HG03196 (cell line): ENCODE results near the gene LRRN2.
"Not testable (repeated sequence)": the region's sequence is repeated elsewhere in the genome, so short reads cannot be mapped to it uniquely, and the experiment has no call there.

ENCODE experiments used
- ATAC-seq: cut with Tn5 transposase; IDR thresholded peaks from one replicate; pipeline ENCODE4 v1.9.1; 2021; ENCODE audit not compliant: unreplicated experiment

The LRRN2 gene

DNA sequence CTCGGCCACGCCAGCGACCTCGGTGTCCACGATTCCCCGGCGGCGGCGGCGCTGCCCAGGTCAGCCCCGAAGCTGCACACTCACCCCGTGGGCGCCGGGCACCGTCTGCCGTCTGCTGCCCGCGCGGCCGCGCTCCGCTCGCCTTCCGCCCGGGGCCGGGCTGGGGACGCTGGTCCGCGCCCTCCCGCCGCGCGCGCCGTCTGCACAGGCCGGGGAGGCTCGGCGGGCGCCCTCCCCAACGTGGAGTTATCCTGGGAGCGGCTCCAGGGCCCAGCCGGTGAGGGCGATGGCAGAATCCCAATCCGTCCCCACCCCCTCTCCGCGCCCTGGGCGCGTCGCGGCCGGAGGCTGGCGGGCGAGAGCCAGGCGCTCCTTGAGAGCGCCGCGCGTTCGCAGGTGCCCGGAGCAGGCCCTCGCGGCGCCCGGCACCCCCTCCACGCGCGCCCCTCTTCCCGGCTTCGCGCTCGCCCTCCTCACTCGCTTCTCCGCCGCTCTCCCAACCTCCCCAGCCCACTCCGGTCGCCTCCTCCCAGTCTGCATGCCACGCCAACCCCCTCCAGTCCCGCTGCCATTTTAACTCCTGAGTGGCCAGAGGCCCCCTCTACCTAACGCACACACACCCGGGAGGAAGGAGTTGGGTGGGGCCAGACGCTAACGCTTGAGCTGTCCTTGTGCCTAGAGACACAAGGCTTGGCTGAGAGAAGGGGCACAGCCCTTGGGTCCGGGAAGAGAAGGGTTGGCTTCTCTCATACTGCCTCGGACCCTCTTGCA, at the start of gene LRRN2:
Gene LRRN2, minus strand, starts transcription at position 503 of the 771 bp plus-strand sequence. CDS start 65,746 bp downstream, outside the sequence.
- no peak for ATAC-seq

DNA sequence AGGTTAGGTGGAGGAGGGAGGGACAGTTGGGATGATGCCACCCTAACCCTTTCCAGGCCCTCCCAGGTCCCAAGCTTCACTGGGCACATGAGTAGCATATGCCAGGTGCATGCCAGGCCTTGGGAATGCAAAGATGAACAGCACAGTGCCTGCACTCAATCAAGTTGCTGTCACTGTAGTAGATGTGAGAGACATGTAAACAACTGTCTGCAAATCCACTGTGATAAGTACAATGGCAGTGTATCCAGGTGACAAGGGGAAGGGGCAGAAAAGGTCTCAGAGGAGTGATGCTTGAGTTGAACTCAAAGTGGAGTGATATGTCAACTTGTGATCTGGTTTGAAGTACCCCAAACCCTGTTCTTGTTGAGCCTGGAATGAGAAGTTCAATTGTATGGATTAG, 49.5 kb upstream of the LRRN2 start:
- no peak for ATAC-seq

DNA sequence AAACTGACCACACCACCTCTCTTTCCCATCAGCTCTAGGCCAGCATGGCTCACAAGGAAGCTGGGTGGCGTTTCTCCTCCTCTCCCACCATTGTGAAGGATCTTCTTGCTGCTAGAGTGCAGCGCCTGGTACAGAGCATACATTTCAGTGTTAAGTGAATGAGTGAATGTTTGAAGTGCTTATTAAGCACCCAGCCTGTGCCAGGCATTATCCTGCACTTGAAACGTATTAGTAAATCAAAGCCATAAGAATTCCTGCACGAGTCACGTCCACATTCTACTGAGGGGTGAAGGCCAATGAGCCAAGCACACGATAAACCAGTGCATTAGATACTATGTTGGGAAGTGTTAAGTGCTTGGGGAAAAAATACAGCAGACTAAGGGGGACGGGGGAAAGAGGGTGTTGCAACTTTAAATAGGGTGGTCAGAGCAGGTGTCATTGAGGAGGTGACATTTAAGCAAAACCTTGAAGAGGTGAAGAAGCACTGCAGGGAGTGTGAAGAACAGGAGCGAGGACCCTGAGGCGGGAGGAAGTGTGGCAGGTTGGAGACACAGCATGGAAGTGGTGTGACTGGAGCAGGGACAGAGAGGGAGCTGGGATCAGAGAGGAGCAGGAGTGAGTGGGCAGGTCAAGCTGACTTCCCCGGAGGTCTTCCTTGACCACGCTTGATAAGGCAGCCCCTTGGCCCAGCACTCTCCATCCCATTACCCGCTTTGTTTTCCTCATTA, 48.5 kb upstream of the LRRN2 start:
- no peak for ATAC-seq

DNA sequence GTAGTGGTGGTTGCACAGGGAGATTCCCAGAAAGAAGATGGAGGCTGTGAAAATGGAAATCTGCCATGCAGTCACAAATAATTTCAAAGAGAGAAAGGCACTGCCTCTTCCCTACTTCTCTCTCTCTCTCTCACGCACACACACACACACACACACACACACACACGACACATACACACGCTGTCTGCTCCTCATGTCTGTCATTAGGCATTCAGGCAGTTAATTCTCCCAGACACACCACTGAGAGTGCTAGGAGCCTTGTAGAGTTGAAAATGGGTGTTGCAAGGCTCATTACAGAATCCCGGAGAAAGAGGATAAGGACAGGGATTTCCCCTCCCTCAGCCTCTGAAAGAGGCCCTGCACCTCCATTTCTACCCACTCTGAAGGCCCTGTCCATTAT, 47.8 kb upstream of the LRRN2 start:
- ATAC-seq = no peak

DNA sequence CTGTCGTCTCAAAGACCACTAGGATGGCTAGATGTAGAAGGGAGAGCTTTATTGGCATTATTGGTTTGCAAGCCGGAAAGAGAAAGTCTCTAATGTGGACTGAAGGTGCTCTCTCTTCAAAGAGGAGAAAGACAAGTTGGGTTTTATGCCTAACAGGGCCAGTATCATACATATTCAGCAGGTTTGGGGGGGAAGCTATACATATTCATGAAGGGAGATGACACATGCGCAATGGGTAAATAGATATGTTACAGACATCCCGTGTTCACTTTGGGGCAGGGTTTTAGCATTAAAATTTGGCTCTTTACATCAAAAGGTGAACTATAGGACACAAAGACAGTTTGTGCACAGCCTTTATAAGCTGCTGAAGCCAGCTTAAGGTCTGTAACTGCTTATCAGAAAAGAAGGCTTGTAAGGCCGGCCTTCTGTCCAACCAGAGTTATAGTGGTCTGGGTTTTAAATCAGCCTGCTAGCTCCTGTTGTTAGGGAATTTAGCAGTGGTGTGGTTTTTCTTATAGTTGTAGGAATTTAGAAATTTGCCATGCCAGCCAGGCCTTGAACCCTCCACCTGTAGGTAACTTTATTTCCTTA, 46.5 kb upstream of the LRRN2 start:
- ATAC-seq = no peak

DNA sequence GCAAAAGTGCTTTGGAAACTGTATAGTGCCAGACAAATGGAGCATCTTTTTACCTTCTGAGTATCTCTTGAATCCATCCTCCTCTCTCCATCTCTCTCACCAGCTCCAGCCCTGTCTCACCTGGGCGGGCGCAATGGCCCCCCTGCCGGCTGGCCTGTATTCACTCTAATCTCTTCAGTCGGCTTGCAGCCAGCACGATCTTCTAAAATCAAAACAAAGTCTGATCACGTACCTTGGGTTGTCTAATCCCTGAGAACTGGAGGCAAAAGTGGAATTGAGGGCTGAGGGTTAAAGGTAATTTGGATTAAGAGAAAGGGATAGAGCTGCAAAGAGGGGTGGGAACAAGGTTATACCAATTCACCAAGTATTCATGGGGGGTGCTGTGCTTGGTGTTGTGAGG, 46.0 kb upstream of the LRRN2 start:
- ATAC-seq = no peak

DNA sequence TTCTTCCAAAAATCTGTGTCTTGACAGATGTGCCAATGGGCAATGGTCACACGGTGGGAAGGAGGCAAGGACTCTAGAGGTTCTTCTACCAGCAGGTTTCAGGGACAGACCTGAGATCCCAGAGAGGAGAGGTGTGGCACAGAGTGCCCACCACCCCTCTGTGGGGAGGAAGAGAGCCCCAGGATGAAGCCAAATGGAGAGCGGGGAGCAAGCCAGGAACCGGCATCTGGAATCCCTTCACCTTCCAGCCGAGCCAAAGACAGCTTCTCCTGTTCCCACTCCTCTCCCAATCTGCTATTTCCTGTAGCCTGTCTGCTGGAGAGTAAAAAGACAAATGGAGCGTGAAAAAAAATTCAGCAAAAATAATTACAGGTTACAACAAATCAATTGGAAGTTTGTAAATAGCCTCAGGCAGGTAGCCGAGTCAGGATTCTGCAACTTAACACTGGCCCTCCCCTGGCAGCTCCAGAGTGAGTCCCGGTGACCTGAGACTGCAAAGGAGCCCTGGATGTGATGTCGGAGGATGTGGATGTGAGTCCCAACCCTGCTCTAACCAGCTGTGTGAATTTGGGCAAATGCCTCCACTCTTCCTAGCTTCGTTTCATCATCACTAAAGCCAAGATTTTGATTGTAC, 45.4 kb upstream of the LRRN2 start:
- ATAC-seq = no peak

DNA sequence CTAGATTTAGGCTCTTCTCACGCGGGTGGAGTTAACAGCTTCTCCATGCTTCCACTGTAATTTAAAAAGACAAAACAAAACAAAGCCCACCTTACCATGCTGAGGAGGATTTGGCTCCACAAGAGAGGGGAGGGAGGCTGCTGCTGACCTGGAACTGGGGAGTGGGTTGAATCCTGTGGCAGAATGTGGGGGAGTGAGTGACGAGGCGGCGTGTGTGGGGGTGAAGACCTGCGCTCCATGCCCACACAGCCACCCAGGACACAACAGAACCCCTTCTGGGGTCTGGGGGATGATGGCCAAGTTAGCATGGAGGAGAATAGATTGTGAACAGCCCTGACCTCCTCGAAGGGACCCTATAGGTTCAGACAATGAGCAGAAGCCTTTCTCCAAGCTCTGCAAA, 44.0 kb upstream of the LRRN2 start:
- no peak for ATAC-seq

DNA sequence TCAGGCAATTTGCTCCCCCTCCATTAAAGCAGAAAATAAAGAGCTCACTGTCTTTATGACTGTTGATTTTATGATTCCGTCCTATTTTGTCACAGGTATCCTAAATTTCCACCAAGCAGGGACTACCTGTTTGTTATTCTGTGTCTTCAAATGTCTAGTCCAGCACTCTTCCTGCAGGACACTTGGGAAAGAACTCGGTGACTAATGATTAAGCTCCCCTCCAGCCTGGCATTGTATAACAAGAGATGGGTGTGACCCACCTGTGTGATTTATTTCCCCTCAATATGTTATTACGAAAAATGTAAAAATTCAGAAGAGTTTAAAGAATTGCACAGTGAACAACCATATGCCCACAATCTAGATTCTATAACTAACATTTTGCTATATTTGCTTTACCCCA, 42.9 kb upstream of the LRRN2 start:
- no peak for ATAC-seq

DNA sequence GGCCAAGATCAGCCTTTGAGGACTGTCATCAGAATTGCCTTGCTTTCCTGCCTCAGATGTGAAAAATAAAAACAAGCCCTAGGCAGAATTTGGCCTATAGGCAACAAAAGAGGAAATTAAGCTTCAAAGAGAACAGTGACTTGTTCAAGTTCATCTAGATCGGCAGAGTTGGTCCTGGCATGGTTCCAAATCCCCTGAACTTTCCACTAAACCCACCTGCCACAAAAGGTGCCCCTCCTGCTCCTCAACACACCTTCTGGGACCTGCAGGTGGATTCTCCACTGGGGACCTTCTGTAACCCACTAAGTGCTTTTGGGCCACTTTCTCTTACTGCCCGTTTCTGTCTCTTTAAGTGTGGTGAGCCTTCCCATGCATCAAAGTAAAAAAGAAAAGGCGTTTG, 42.5 kb upstream of the LRRN2 start:
- ATAC-seq = no peak

DNA sequence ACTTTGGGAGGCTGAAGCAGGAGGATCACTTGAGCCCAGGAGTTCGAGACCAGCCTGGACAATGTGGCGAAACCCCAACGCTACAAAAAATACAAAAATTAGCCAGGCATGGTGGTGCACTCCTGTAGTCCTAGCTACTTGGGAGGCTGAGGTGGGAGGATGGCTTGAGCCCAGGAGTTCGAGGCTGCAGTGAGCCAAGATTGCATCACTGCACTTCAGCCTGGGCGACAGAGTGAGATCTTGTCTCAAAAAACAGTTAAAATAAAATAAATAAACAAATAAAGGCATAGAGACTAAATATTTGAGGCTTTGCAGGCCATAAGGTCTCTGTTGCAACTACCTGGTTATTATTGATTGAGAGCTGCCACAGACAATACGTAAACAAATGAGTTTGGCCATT, 41.9 kb upstream of the LRRN2 start:
- ATAC-seq = not testable (repeated sequence)

DNA sequence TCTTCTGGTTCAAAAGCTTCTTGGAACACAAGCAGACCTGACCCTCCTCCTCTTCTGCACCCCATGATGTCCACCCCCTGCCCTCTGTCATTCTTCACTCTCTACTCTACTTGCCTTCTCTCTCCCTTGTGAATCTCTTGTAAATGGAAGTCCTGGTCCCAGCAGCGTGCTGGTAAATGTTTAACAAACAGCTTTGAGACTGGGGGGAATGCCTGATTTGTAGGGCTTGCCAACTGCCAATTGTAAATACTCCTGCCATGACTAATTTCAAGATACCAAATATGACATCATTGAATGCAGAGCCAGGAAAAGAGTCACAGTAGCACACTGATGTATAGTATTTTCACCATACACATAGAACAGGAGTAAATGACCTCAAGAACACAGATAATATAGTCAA, 40.9 kb upstream of the LRRN2 start:
- ATAC-seq = no peak

DNA sequence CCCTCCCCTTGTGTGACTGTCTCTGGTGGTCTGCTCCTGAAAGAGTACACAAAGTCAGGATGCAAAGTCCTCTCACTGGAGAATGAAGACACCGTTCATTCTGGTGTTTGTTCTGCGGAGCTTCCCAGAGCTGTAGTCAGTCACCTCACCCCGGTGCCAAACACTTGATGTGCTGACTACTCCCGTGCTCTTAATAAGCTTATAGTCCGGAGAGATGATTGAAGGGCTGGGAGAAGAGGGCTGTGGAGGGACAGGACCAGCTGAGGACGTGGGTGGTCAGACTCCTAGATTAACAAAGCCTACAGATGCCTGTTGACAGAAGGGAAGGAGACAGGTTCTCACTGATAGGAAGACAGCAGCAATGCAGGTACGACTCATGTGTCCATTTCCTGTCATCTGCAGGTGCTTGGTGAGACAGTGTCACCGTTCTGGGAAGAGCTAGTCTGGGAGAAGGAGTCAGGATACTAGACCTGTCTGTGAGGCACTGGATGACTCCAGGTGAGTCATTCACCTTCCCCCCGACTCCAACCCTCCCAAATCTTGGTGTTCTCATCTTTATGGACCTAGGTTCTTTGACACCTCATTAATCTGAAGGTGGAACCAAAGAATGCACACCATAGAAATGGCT, 40.4 kb upstream of the LRRN2 start:
- ATAC-seq = no peak

DNA sequence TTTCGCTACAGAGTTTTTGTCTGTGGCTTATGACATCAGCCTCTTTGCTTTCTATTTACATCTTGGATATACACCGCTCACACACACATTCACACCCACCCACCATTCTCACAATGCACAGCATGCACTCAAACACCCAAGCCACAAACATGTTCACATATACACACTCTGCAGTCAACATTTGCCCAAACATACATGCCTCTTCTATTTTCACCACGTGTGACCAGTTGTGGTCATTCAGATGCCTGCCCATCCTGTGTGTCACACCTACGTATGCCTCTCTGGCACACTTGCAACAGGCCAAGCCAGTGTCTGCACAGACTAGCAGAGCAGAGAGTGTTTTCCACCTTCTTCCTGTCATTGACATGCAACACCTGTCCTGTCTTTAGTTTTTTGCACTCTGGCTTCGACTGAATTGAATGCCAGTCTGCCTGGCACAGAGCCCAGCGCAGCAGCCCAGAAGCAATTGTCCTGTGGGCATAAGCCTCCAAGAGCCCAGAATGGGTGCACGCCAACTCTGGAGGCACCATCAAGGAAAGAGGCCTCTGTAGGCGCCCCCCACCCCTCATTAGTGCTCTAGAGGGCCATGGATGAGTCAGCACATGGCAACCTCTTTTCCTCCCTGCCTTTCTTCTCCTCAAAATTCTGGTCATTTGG, 37.7 kb upstream of the LRRN2 start:
- no peak for ATAC-seq

DNA sequence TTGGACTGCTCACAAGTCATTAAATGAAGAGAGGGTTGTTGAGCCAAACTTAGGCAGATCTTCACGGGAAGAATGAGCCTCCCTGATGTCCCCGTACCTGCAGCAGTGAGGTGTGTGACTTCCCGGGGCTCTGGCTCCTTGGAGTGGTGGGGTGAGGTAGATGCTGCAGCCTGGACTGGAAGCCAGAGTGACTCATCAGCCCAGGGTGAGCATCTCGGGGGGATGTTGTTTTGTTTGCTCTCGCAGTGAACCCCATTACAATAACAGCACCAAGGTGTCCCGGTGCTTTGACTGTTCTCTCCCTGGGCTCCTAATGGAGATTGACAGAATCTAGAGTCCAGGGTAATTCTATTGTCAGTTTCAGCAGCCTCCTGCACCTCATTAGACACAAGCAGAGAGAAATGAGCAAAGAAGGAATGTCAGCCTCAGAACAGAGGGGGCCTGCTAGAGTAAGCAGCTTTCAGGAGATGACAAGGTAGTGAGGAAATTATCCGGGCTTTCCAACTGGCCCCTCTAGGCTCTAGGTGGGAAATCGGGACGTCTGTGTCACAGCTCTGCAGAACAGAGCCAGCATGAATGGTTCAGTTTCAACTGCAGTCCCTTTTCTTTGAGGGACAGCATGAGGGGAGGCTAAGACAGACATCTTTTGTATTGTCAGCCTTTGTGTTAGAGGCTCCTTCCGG, 36.0 kb upstream of the LRRN2 start:
- ATAC-seq = no peak

DNA sequence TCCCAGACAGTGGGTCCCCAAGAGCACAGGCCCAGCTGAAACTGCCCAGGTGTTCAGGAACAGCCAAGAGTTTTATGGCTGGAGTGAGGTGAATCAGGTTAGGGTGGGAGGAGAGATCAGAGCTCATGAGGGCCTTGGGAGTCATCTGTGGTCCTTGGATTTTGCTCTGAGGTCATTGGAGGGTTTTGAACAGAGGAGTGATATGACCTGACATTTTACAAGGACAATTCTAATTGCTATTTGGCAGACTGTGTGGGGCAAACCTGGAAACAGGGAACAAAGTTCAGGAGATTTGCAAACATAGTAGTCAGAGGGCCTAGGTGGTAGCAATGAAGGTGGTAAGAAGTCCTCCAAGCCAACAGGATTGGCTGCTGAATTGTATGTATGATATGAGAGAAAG, 31.1 kb upstream of the LRRN2 start:
- no peak for ATAC-seq

DNA sequence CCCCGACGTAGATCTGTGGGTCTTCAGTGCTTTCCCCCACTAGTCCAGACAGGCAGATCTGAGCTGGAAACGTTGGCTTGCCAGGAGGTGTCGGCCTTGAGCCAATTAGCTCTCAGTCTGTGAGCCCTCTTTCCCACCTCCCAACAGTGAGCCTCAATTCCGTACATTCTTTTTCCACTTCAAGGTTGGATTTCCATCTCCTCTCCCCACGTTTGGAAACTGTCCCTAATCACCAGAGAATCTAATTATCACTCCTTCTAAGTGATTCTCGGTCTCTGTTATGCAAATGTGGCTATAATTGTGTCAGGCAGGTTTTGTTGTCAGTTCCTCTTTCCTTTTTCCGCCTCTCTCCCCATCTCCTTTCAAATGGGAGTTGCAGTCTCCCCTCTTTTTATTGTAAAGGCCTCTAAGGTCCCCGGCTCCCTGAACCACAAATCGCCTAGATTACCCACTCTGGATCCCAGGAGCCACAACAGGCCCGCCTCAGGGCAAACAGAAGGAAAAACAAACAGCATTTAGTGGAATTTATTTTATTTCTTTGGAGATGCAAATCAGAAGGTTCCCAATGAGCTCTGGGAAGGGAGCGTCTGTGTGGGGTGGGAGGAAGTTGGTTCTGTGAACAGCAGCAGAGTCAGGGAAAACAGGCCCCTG, 29.4 kb upstream of the LRRN2 start:
- ATAC-seq = no peak

DNA sequence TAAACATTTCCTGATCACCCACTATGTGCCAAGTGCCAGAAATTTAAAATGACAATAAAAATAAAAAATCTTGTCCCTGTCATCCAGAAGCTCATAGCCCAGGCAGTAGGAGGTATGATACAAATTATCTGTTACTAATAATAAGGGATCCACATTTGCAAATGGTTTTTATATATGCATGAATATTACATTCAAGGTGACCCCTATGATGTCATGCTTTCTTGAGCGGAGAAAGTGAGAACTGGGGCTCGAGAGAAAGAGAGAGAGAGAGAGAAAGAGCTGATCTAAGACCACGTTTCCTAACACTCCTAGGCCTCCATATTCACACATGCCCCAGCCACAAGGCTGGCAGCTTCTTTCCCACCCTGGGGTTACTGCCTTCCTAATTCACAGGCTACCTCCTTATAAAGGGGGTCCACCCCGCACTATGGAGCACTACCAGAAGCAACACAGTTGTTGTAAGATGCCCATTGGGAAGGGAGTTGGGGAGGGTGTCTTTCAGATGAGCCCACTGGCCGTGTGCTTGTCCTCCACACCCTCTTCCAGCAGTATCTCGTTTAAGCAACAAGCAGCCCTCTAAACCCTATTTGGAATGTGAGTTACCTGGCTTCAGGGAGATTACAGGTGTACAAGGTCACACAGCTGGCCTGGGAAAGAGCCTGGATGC, 28.8 kb upstream of the LRRN2 start:
- ATAC-seq = no peak

DNA sequence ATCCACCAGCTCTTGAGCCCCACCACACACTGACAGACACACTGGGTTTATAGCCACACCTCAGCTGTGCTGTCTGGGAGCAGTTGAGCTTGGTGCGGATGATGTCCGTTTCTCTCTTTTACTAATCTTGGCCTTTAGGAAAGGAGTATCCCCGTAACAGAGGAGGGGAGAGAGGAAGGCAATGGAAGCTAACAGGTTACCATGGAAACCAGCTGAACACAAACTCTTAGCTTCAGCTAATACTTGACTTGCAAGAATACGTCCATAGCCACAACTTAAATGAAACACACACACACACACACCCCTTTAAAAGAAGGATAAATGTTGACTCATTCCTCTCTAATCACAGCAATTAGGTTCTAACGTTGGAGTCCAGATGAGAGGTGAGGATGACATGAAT, 28.0 kb upstream of the LRRN2 start:
- no peak for ATAC-seq
